Stromal cell of bone marrow (primary cell): ENCODE results near the gene MRGPRE.

Experiments used
- DNase-seq: peaks from one replicate; pipeline ENCODE4 v3.0.0-alpha.2; 2012; ENCODE audit warnings: low read depth

MRGPRE gene

GRCh38 chr11:3226846-3227567 is 5.2 kb downstream of the MRGPRE start:
- no peak for DNase-seq

- no peak for DNase-seq
Observed at GRCh38 chr11:3225826-3226750, 6.1 kb downstream of the MRGPRE start.

GRCh38 chr11:3225159-3225758 is 7.0 kb downstream of the MRGPRE start:
- no peak for DNase-seq

- DNase-seq = no peak
Observed at GRCh38 chr11:3224401-3225057, 7.7 kb downstream of the MRGPRE start.

- DNase-seq = no peak
Observed at GRCh38 chr11:3223932-3224381, 8.3 kb downstream of the MRGPRE start.

GRCh38 chr11:3222941-3223915 is 9.0 kb downstream of the MRGPRE start:
- no peak for DNase-seq

- DNase-seq = no peak
Observed at GRCh38 chr11:3222003-3222855, 10.0 kb downstream of the MRGPRE start.

- DNase-seq = no peak
Observed at GRCh38 chr11:3221408-3222002, 10.7 kb downstream of the MRGPRE start.

- no peak for DNase-seq
Observed at GRCh38 chr11:3220521-3221407, 11.5 kb downstream of the MRGPRE start.

- DNase-seq = no peak
Observed at GRCh38 chr11:3220101-3220500, 12.1 kb downstream of the MRGPRE start.

GRCh38 chr11:3219281-3219892 is 12.8 kb downstream of the MRGPRE start:
- DNase-seq = no peak

GRCh38 chr11:3218483-3219280 is 13.5 kb downstream of the MRGPRE start, which contains the start of gene MRGPRG:
MRGPRG (minus strand) TSS chr11:3218813; CDS start chr11:3218813, 0 bp downstream.
- no peak for DNase-seq

GRCh38 chr11:3217818-3218482 is 14.3 kb downstream of the MRGPRE start:
- DNase-seq = no peak

- DNase-seq = no peak
Observed at GRCh38 chr11:3216027-3216525, 16.1 kb downstream of the MRGPRE start.

- no peak for DNase-seq
Observed at GRCh38 chr11:3215346-3216026, 16.7 kb downstream of the MRGPRE start.

- DNase-seq = no peak
Observed at GRCh38 chr11:3214420-3214699, 17.9 kb downstream of the MRGPRE start.
